SK-N-SH treated with all-trans-retinoic acid at 6 μM for 48 hours (cell line): ENCODE results near the gene USP7.

Source experiments
- ARNTL ChIP-seq: fragments of 450-650 bp; formaldehyde crosslinking; IDR thresholded peaks from 2 replicates; pipeline ENCODE4 v1.5.0; 2020; ENCODE audit warnings: low read depth, mild to moderate bottlenecking, moderate library complexity, borderline replicate concordance
- ESRRG ChIP-seq: fragments of 250-450 bp; sonication (Bioruptor Pico); IDR thresholded peaks from 2 replicates; pipeline ENCODE4 v1.6.1; 2021; ENCODE audit warnings: mild to moderate bottlenecking
- GLIS3 ChIP-seq: fragments of 250-450 bp; sonication (Bioruptor Pico); IDR thresholded peaks from 2 replicates; pipeline ENCODE4 v1.5.0; 2020; ENCODE audit warnings: mild to moderate bottlenecking, moderate library complexity
- PATZ1 ChIP-seq: fragments of 250-450 bp; sonication (Bioruptor Pico); IDR thresholded peaks from 2 replicates; pipeline ENCODE4 v1.8.0; 2020; ENCODE audit warnings: mild to moderate bottlenecking, moderate library complexity, borderline replicate concordance
- RARB ChIP-seq: fragments of 250-450 bp; sonication (Bioruptor Pico); IDR thresholded peaks from 2 replicates; pipeline ENCODE4 v1.8.0; 2021; ENCODE audit warnings: mild to moderate bottlenecking, moderate library complexity
- SNAI2 ChIP-seq: fragments of 250-450 bp; sonication (Bioruptor Pico); IDR thresholded peaks from 2 replicates; pipeline ENCODE4 v1.5.0; 2020; ENCODE audit warnings: mild to moderate bottlenecking, moderate library complexity
- TOX ChIP-seq: fragments of 250-450 bp; sonication (Bioruptor Pico); IDR thresholded peaks from 2 replicates; pipeline ENCODE4 v1.8.0; 2021; ENCODE audit warnings: mild to moderate bottlenecking, moderate library complexity, borderline replicate concordance
- TSHZ2 ChIP-seq: fragments of 250-450 bp; sonication (Bioruptor Pico); IDR thresholded peaks from 2 replicates; pipeline ENCODE4 v1.5.0; 2020; ENCODE audit warnings: mild to moderate bottlenecking, moderate library complexity
- ZC3H10 ChIP-seq: fragments of 250-450 bp; sonication (Bioruptor Pico); IDR thresholded peaks from 2 replicates; pipeline ENCODE4 v1.5.1; 2021; ENCODE audit warnings: mild to moderate bottlenecking, moderate library complexity
- ZFP30 ChIP-seq: fragments of 450-650 bp; formaldehyde crosslinking; IDR thresholded peaks from 2 replicates; pipeline ENCODE4 v1.5.0; 2022; ENCODE audit warnings: mild to moderate bottlenecking, moderate library complexity
- ZNF565 ChIP-seq: fragments of 450-650 bp; formaldehyde crosslinking; conservative IDR thresholded peaks from 2 replicates; pipeline ENCODE4 v1.5.0; 2020; ENCODE audit warnings: low read depth, mild to moderate bottlenecking, moderate library complexity
- ZNF8 ChIP-seq: fragments of 450-650 bp; formaldehyde crosslinking; IDR thresholded peaks from 2 replicates; pipeline ENCODE4 v1.5.0; 2020; ENCODE audit warnings: mild to moderate bottlenecking, moderate library complexity
- TF ChIP-seq, protein P1 (sequence below): fragments of 250-450 bp; sonication (Bioruptor Pico); IDR thresholded peaks from 2 replicates; pipeline ENCODE4 v1.5.1; 2021; ENCODE audit warnings: mild to moderate bottlenecking, moderate library complexity
- TF ChIP-seq, protein P2 (sequence below): fragments of 250-450 bp; sonication (Bioruptor Pico); IDR thresholded peaks from 2 replicates; pipeline ENCODE4 v1.5.1; 2020; ENCODE audit warnings: low read depth, mild to moderate bottlenecking, moderate library complexity

DNA sequence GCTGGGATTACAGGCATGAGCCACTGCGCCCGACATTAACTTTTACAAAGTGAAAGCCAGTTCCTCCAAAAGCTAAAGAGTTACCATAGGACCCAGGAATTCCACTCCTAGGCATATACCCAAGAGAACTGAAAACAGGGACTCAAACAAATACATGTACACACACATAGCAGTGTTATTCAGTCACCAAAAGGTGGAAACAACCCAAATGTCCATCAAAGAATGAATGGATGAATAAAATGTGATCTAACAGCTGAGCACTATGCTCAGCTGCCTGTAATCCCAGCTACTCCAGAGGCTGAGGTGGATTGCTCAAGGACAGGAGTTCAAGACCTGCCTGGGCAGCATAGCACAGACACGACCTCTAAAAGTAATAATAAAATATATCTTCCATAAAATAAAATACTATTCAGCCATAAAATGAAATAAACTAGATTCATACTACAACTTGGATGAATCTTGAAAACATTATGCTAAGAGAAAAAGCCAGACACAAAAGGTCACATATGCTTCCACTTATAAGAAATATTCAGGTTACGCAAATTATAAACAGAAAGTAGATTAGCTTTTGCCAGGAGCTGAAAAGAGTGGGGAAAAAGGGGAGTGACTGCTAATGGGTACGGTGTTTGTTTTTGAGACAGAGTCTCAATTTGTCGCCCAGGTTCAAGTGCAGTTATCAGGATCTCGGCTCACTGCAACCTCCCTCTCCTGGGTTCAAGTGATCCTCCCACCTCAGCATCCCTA, 9.3 kb upstream of the USP7 start:
- TF ChIP-seq ZFP30, result no peak
- TF ChIP-seq GLIS3 (CRISPR knock-in tag), result no peak
- TF ChIP-seq ESRRG (CRISPR knock-in tag), result no peak
- TF ChIP-seq PATZ1, result no peak
- no peak for TF ChIP-seq ZNF8 (CRISPR knock-in tag)
- no peak for TF ChIP-seq TOX (CRISPR knock-in tag)
- no peak for TF ChIP-seq ZNF565 (CRISPR knock-in tag)
- no peak for TF ChIP-seq ARNTL (CRISPR knock-in tag)
- TF ChIP-seq, protein P1, sequence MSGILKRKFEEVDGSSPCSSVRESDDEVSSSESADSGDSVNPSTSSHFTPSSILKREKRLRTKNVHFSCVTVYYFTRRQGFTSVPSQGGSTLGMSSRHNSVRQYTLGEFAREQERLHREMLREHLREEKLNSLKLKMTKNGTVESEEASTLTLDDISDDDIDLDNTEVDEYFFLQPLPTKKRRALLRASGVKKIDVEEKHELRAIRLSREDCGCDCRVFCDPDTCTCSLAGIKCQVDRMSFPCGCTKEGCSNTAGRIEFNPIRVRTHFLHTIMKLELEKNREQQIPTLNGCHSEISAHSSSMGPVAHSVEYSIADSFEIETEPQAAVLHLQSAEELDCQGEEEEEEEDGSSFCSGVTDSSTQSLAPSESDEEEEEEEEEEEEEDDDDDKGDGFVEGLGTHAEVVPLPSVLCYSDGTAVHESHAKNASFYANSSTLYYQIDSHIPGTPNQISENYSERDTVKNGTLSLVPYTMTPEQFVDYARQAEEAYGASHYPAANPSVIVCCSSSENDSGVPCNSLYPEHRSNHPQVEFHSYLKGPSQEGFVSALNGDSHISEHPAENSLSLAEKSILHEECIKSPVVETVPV, result no peak
- TF ChIP-seq, protein P2, sequence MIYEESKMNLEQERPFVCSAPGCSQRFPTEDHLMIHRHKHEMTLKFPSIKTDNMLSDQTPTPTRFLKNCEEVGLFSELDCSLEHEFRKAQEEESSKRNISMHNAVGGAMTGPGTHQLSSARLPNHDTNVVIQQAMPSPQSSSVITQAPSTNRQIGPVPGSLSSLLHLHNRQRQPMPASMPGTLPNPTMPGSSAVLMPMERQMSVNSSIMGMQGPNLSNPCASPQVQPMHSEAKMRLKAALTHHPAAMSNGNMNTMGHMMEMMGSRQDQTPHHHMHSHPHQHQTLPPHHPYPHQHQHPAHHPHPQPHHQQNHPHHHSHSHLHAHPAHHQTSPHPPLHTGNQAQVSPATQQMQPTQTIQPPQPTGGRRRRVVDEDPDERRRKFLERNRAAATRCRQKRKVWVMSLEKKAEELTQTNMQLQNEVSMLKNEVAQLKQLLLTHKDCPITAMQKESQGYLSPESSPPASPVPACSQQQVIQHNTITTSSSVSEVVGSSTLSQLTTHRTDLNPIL (CRISPR knock-in tag), result no peak
- no peak for TF ChIP-seq RARB (CRISPR knock-in tag)
- TF ChIP-seq SNAI2 (CRISPR knock-in tag), result no peak
- TF ChIP-seq ZC3H10, result no peak
- TF ChIP-seq TSHZ2 (CRISPR knock-in tag), result no peak
